Testis (tissue), 2 donors: ENCODE results near the gene LCOR.

Experiments
- CTCF ChIP-seq, 3 experiments: fragments of 450-650 bp in 2 of 3; fragments of 200-600 bp in 1 of 3; sonication (generic) in 1 of 3; IDR thresholded peaks; one replicate each; pipeline ENCODE4 v1.5.1; 2016 to 2019; ENCODE audit warnings: antibody characterized with exemption in 3 of 3, mild to moderate bottlenecking in 2 of 3, moderate library complexity in 1 of 3
- POLR2A ChIP-seq: fragments of 450-650 bp; IDR thresholded peaks from one replicate; pipeline ENCODE4 v1.6.1; 2017; ENCODE audit warnings: antibody characterized with exemption, mild to moderate bottlenecking, moderate library complexity

GRCh38 chr10:96873086-96873485 is 41.0 kb downstream of the LCOR start:
- TF ChIP-seq CTCF (IDR thresholded peaks at IDR 0.05) (no peak), POLR2A (no peak)
